SU-DHL-6 (cell line): ENCODE data around the gene PUM1.

Experiments
- H2AFZ ChIP-seq: fragments of 200-600 bp; sonication (generic); 2 replicates; pipeline ENCODE4 v1.6.1; 2014; ENCODE audit warnings: low read depth, mild to moderate bottlenecking, moderate library complexity, mixed read lengths, antibody characterized with exemption, low read length; ENCODE audit not compliant: severe bottlenecking
- H3F3A ChIP-seq: fragments of 200-600 bp; shearing (Covaris generic); 2 replicates; pipeline ENCODE4 v1.6.0; 2016; ENCODE audit warnings: antibody characterized with exemption, mild to moderate bottlenecking; ENCODE audit not compliant: insufficient read depth
- H3K27ac ChIP-seq: fragments of 200-600 bp; sonication (generic); 2 replicates; pipeline ENCODE4 v1.5.1; 2016; ENCODE audit warnings: low read depth, mild to moderate bottlenecking, low read length, moderate library complexity, mixed read lengths
- H3K27me3 ChIP-seq: fragments of 200-600 bp; sonication (generic), shearing (Covaris generic); 2 replicates; pipeline ENCODE4 v1.6.0; 2014; ENCODE audit warnings: mild to moderate bottlenecking, low read length
- H3K36me3 ChIP-seq: fragments of 200-600 bp; sonication (generic); 2 replicates; pipeline ENCODE4 v1.6.1; 2014; ENCODE audit warnings: mild to moderate bottlenecking, low read length, mixed read lengths
- H3K4me2 ChIP-seq: fragments of 300-600, 200-600 bp; shearing (Covaris generic), sonication (generic); 2 replicates; pipeline ENCODE4 v1.6.0; 2014; ENCODE audit warnings: low read length, low read depth, mild to moderate bottlenecking; ENCODE audit not compliant: poor library complexity, severe bottlenecking
- H3K4me3 ChIP-seq: fragments of 200-600 bp; sonication (generic); 2 replicates; pipeline ENCODE4 v1.5.1; 2014; ENCODE audit warnings: antibody characterized with exemption, low read length, mild to moderate bottlenecking, mixed read lengths; ENCODE audit not compliant: insufficient read depth, poor library complexity, severe bottlenecking
- H3K79me2 ChIP-seq: fragments of 200-600 bp; sonication (generic); 2 replicates; pipeline ENCODE4 v1.6.1; 2014; ENCODE audit warnings: mild to moderate bottlenecking, low read length, moderate library complexity; ENCODE audit not compliant: insufficient read depth
- H3K9ac ChIP-seq: fragments of 200-600 bp; sonication (generic); 2 replicates; pipeline ENCODE4 v1.7.0; 2014; ENCODE audit warnings: mild to moderate bottlenecking, low read length
- H3K9me2 ChIP-seq: fragments of 200-600 bp; sonication (generic); replicated peaks from 2 replicates; pipeline ENCODE4 v1.6.1; 2014; ENCODE audit warnings: low read length; ENCODE audit not compliant: insufficient read depth
- H3K9me3 ChIP-seq: fragments of 200-600 bp; sonication (generic); 2 replicates; pipeline ENCODE4 v1.6.1; 2014; ENCODE audit warnings: low read length, mixed read lengths; ENCODE audit not compliant: insufficient read depth
- H4K20me1 ChIP-seq: fragments of 200-600 bp; sonication (generic); 2 replicates; pipeline ENCODE4 v1.6.1; 2014; ENCODE audit warnings: low read depth, mild to moderate bottlenecking, antibody characterized with exemption, low read length, moderate library complexity, mixed read lengths
- CTCF ChIP-seq: fragments of 200-600 bp; sonication (generic); IDR thresholded peaks from one replicate; pipeline ENCODE4 v1.5.1; 2017; ENCODE audit warnings: antibody characterized with exemption, mild to moderate bottlenecking, low read length, moderate library complexity; ENCODE audit not compliant: insufficient read depth, poor library complexity, severe bottlenecking
- EZH2phosphoT487 ChIP-seq: fragments of 200-600 bp; sonication (generic), shearing (Covaris generic); conservative IDR thresholded peaks from 2 replicates; pipeline ENCODE4 v1.6.1; 2018; ENCODE audit warnings: mild to moderate bottlenecking, antibody characterized with exemption, low read length, moderate library complexity, mixed read lengths

PUM1 gene

GRCh38 chr1:30968220-30968971 lies 97.1 kb downstream of the PUM1 start:
- peaks cover 7% of the 10 kb centered on the region; the same call in 1 of the 2 replicates for H4K20me1 ChIP-seq
- H3K4me3 ChIP-seq: no peak overlapping the region
- no peaks in the 10 kb centered on the region for H3K27me3 ChIP-seq
- no peak overlapping the region for H3K9ac ChIP-seq
- no peaks in the 10 kb centered on the region for H3K9me2 ChIP-seq
- H3K79me2 ChIP-seq: peaks cover 9% of the 10 kb centered on the region; the same call in 1 of the 2 replicates
- no peaks in the 10 kb centered on the region for H3K9me3 ChIP-seq
- H3K4me2 ChIP-seq: no peak overlapping the region
- peaks cover 4% of the 10 kb centered on the region; the same call in 1 of the 2 replicates for H3F3A ChIP-seq
- H3K36me3 ChIP-seq: peaks cover 54% of the 10 kb centered on the region
- H3K27ac ChIP-seq: no peak overlapping the region
- TF ChIP-seq EZH2phosphoT487 (no peak), CTCF (no peak)
- H2AFZ ChIP-seq: no peak overlapping the region

GRCh38 chr1:30966690-30967369 lies 98.7 kb downstream of the PUM1 start:
- no peak overlapping the region for H3K9ac ChIP-seq
- no peak overlapping the region for H3K4me3 ChIP-seq
- no peak overlapping the region for H2AFZ ChIP-seq
- H3K79me2 ChIP-seq: peaks cover 8% of the 10 kb centered on the region; the same call in 1 of the 2 replicates
- H4K20me1 ChIP-seq: peaks cover 7% of the 10 kb centered on the region; the same call in 1 of the 2 replicates
- H3K9me3 ChIP-seq: no peaks in the 10 kb centered on the region
- H3K4me2 ChIP-seq: no peak overlapping the region
- H3K9me2 ChIP-seq: no peaks in the 10 kb centered on the region
- H3K36me3 ChIP-seq: peaks cover 58% of the 10 kb centered on the region
- no peak overlapping the region for H3K27ac ChIP-seq
- peaks cover 4% of the 10 kb centered on the region; the same call in 1 of the 2 replicates for H3F3A ChIP-seq
- no peaks in the 10 kb centered on the region for H3K27me3 ChIP-seq
- TF ChIP-seq CTCF (no peak), EZH2phosphoT487 (no peak)

GRCh38 chr1:30965924-30966599 lies 99.5 kb downstream of the PUM1 start:
- Histone ChIP-seq H3K27me3 (no peaks in the 10 kb centered on the region), H3K36me3 (peaks cover 56% of the 10 kb centered on the region), H3K9ac (no peak overlapping the region), H3K27ac (no peak overlapping the region), H2AFZ (no peak overlapping the region), H3K9me2 (no peaks in the 10 kb centered on the region), H3K4me2 (no peak overlapping the region), H3F3A (no peaks in the 10 kb centered on the region; the same call in 1 of the 2 replicates), H3K9me3 (no peaks in the 10 kb centered on the region), H3K79me2 (peaks cover under 1% of the 10 kb centered on the region; the same call in 1 of the 2 replicates), H3K4me3 (no peak overlapping the region), H4K20me1 (peaks cover under 1% of the 10 kb centered on the region; the same call in 1 of the 2 replicates)
- no peak for TF ChIP-seq CTCF
